Tibial artery (tissue), 4 donors: Measurements from ENCODE around the gene ACSL1.

ENCODE experiments used
- DNase-seq, 2 donors: peaks; one replicate each; pipeline ENCODE4 v3.0.0-alpha.2; 2019
- H3K27ac ChIP-seq, 2 donors: fragments of 200-600 bp; sonication (generic) in 1 of 2; 1 replicate in 1 of 2; 2 replicates in 1 of 2; pipeline ENCODE4 v1.5.1; 2018 to 2019; ENCODE audit warnings: mild to moderate bottlenecking in 1 of 2
- H3K27me3 ChIP-seq, 2 donors: fragments of 200-600 bp; sonication (generic) in 1 of 2; one replicate each; pipeline versions ENCODE4 v1.5.1 to v1.6.0; 2016 to 2019
- H3K36me3 ChIP-seq, 3 donors: fragments of 200-600 bp; sonication (generic) in 2 of 3; one replicate each; pipeline ENCODE4 v1.5.1; 2016 to 2019; ENCODE audit warnings: mild to moderate bottlenecking in 2 of 3
- H3K4me1 ChIP-seq, 4 donors: fragments of 200-600 bp; sonication (generic) in 2 of 4; 1 replicate in 3 of 4; 2 replicates in 1 of 4; pipeline ENCODE4 v1.5.1; 2016 to 2019
- H3K4me3 ChIP-seq, 2 donors: fragments of 200-600 bp; sonication (generic) in 1 of 2; 1 replicate in 1 of 2; 2 replicates in 1 of 2; pipeline ENCODE4 v1.5.1; 2018 to 2019; ENCODE audit warnings: mild to moderate bottlenecking in 2 of 2
- H3K9me3 ChIP-seq, 3 donors: fragments of 200-600 bp; sonication (generic) in 1 of 3; one replicate each; pipeline ENCODE4 v1.5.1; 2016 to 2019
- CTCF ChIP-seq, 2 experiments: fragments of 200-600 bp in 1 of 2; fragments of 450-650 bp in 1 of 2; IDR thresholded peaks; one replicate each; pipeline ENCODE4 v1.5.1; 2017 to 2019; ENCODE audit warnings: antibody characterized with exemption in 2 of 2, mild to moderate bottlenecking in 1 of 2, moderate library complexity in 1 of 2
- intact Hi-C: fragments of 100-400 bp; cut with DNase I; formaldehyde crosslinking; loops from one replicate; pipeline ENCODE4 v1.15.0; 2023; ENCODE audit warnings: low total_unique reads

ACSL1 gene

GRCh38 chr4:184755278-184755677 lies 70.5 kb downstream of the ACSL1 start:
- H3K36me3 ChIP-seq = peaks cover 15 to 43% (median 18%) of the 10 kb centered on the region in 3 donors
- H3K4me1 ChIP-seq = peaks cover 0 to 14% (median 0%) of the 10 kb centered on the region in 4 donors
- H3K27ac ChIP-seq = no peak overlapping the region
- no peak overlapping the region for H3K4me3 ChIP-seq
- no peaks in the 10 kb centered on the region for H3K27me3 ChIP-seq
- no peak for DNase-seq
- intact Hi-C loops = loop anchor here (10.0 kb wide), 1 partner anchor 220 kb away; no protein-coding TSS in a partner anchor
- no peaks in the 10 kb centered on the region for H3K9me3 ChIP-seq
- no peak for TF ChIP-seq CTCF (IDR thresholded peaks at IDR 0.05)

- intact Hi-C loops = loop anchor here (5.0 to 10.0 kb wide), 2 partner anchors 75 to 222 kb away; partner anchors contain the start of gene ACSL1
- TF ChIP-seq CTCF (IDR thresholded peaks at IDR 0.05) = no peak
Observed at GRCh38 chr4:184752496-184753275, 73.1 kb downstream of the ACSL1 start.

GRCh38 chr4:184751585-184751956 lies 74.2 kb downstream of the ACSL1 start:
- DNase-seq = no peak
- Histone ChIP-seq H3K9me3 (no peaks in the 10 kb centered on the region), H3K27ac (no peak overlapping the region), H3K27me3 (no peaks in the 10 kb centered on the region), H3K36me3 (peaks cover 0 to 29% (median 6%) of the 10 kb centered on the region in 3 donors), H3K4me1 (peaks cover 0 to 20% (median 17%) of the 10 kb centered on the region in 4 donors), H3K4me3 (no peak overlapping the region)
- intact Hi-C loops = loop anchor here (5.0 to 10.0 kb wide), 2 partner anchors 76 to 223 kb away; partner anchors contain the start of gene ACSL1
- no peak for TF ChIP-seq CTCF (IDR thresholded peaks at IDR 0.05)

More at GRCh38 chr4:184752496-184753275, 73.1 kb downstream of the ACSL1 start:
- DNase-seq = no peak
- Histone ChIP-seq H3K27ac (no peak overlapping the region), H3K4me1 (peaks cover 0 to 18% (median 7%) of the 10 kb centered on the region in 4 donors), H3K27me3 (no peaks in the 10 kb centered on the region), H3K36me3 (peaks cover 9 to 37% (median 10%) of the 10 kb centered on the region in 3 donors), H3K4me3 (no peak overlapping the region), H3K9me3 (no peaks in the 10 kb centered on the region)

GRCh38 chr4:184750926-184751584 lies 74.7 kb downstream of the ACSL1 start:
- intact Hi-C loops = loop anchor here (5.0 to 10.0 kb wide), 2 partner anchors 76 to 224 kb away; partner anchors contain the start of gene ACSL1
- no peaks in the 10 kb centered on the region for H3K27me3 ChIP-seq
- H3K4me3 ChIP-seq = no peak overlapping the region
- no peak overlapping the region for H3K27ac ChIP-seq
- peaks cover 0 to 23% (median 1%) of the 10 kb centered on the region in 3 donors for H3K36me3 ChIP-seq
- no peak for TF ChIP-seq CTCF (IDR thresholded peaks at IDR 0.05)
- no peaks in the 10 kb centered on the region for H3K9me3 ChIP-seq
- DNase-seq = no peak
- H3K4me1 ChIP-seq = peaks cover 0 to 25% (median 17%) of the 10 kb centered on the region in 4 donors

- H3K9me3 ChIP-seq = no peaks in the 10 kb centered on the region
- H3K4me1 ChIP-seq = peaks cover 0 to 33% (median 17%) of the 10 kb centered on the region in 4 donors
- peak in 1 of 2 donors; percentile 37 for DNase-seq
- H3K36me3 ChIP-seq = no peaks in the 10 kb centered on the region
- no peaks in the 10 kb centered on the region for H3K27me3 ChIP-seq
- peak overlapping the region in 1 of 2 donors; percentile 86 for H3K27ac ChIP-seq
- no peak overlapping the region for H3K4me3 ChIP-seq
- no peak for TF ChIP-seq CTCF (IDR thresholded peaks at IDR 0.05)
- intact Hi-C loops = loop anchor here (10.0 kb wide), 2 partner anchors 347 to 387 kb away; no protein-coding TSS in a partner anchor
Observed at GRCh38 chr4:184748251-184748652, 77.5 kb downstream of the ACSL1 start.
